Head of caudate nucleus (tissue), 42 donors: ENCODE results near the gene RAD51D.
"Not testable (repeated sequence)": the region's sequence is repeated elsewhere in the genome, so short reads cannot be mapped to it uniquely, and the experiment has no call there.

ENCODE experiments used
- DNase-seq, 42 donors: peaks; one replicate each; pipeline versions ENCODE4 v3.0.0 to v3.0.0-alpha.2; 2020 to 2021; ENCODE audit warnings: mixed read lengths in 7 of 42
- intact Hi-C: fragments of 100-400 bp; cut with DNase I; formaldehyde crosslinking; loops from one replicate; pipeline ENCODE4 v1.15.0; 2022

Gene RAD51D

GRCh38 chr17:35119370-35120165, at the start of gene RAD51D:
RAD51D (minus strand) TSS chr17:35119860; CDS start chr17:35119613, 247 bp downstream.
- intact Hi-C loops: loop anchor here (5.0 kb wide), 3 partner anchors 117 to 702 kb away; no protein-coding TSS in a partner anchor
- peak; percentile 32 to 87 (median 74) for DNase-seq

GRCh38 chr17:35167666-35168065, 48.0 kb upstream of the RAD51D start:
- no peak for DNase-seq
- intact Hi-C loops: no loop called here

DNA sequence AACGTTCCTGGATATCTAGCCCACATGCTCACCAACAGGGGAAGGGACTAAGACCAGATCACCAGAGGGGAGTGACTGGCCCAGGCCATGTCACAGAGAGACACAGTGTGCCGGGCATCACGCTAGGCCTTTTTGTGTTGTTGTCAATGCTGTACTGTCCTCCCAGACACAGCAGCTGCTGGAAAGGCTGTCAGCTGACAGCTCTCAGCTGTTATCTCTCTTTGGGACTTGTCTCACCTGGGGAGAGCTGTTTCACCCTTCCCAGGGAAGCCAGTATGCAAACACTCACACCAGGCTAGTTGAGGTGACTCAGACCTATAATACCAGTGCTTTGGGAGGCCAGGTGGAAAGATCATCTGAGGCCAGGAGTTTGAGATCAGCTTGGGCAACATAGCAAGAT, 47.4 kb upstream of the RAD51D start:
- intact Hi-C loops: no loop called here
- peak in 8 of 42 donors; percentile 11 to 67 (median 30) for DNase-seq

DNA sequence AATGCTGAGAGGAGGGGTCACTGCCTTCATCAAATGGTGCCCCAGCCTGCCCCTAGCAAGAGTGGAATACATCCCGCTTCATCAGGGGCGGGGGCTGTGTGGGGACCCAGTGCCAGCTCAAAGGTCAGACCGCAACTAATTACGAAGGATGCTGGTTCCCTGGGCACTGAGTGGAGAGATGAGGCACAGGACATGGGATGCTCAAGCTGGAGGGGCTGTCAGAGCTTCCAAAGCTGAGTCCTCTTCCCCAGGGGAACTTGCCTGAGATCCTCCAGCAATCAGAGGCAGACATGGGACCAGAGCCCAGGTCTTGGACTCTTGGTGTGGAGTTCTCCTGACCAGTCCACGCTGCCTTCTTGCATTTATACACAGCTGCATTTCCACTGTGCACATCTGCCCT, 46.9 kb upstream of the RAD51D start:
- no peak for DNase-seq
- intact Hi-C loops: no loop called here

DNA sequence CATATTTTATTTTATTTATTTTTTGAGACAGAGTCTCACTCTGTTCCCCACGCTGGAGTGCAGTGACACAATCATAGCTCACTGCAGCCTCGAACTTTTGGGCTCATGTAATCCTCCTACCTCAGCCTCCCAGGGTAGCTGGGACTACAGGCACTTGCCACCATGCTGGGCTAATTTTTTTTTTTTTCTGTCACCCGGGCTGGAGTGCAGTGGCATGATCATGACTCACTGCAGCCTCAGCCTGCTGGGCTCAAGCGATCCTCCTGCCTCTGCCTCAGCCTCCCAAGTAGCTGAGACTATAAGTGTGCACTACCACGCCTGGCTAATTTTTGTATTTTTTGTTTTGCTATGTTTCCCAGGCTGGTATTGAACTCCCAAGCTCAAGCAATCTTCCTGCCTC, 45.1 kb upstream of the RAD51D start:
- intact Hi-C loops: no loop called here
- DNase-seq: no peak

DNA sequence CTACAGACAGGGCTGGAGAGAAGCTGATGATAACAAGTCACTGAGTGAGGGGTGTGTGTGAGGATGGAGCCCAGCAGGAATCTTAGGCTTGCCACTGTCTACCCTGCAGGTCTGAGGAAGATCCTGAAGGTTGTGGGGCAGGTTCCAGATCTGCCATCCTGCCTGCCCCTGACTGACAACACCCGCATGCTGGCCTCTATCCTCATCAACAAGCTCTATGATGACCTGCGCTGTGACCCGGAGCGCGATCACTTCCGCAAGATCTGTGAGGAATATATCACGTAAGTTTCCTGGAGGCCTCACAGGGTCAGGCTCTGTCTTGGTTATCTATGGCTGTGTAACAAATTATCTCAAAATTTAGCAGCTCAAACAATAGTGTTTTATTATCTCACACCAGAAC, 44.2 kb upstream of the RAD51D start:
- no peak for DNase-seq
- intact Hi-C loops: no loop called here

- DNase-seq: no peak
- intact Hi-C loops: no loop called here
Observed at GRCh38 chr17:35162755-35163154, 43.1 kb upstream of the RAD51D start.

DNA sequence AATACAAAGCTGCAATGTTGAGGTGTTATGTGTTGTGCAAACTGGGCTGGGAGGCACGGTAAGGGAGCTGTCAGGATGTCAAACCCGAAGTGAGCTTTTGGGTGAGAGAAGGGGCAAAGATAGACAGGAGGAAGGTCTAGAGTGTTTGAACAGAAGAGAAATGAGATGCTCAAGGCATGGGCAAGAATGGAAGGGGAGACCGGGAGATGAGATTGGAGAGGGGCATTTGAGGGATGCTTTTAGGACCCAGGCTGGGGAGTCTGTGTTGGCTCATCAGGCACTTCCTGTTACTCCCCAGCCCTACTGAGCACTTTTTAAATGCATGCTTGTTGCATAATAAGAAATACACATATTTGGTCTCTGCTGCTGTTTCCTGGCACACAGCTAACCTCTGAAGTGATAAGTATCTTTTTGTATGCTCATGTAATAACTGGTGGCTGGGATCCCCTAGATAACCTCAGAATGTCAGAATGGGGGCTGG, 41.7 kb upstream of the RAD51D start:
- DNase-seq: no peak

GRCh38 chr17:35160354-35161201, 40.9 kb upstream of the RAD51D start:
- intact Hi-C loops: no loop called here
- no peak for DNase-seq

More for the DNA sequence above, 41.7 kb upstream of the RAD51D start:
- intact Hi-C loops: no loop called here

- intact Hi-C loops: no loop called here
- DNase-seq: no peak
Observed at GRCh38 chr17:35159940-35160339, 40.3 kb upstream of the RAD51D start.

- no peak for DNase-seq
- intact Hi-C loops: no loop called here
Observed at GRCh38 chr17:35155246-35155645, 35.6 kb upstream of the RAD51D start.

- DNase-seq: no peak
- intact Hi-C loops: no loop called here
Observed at GRCh38 chr17:35154196-35155165, 34.8 kb upstream of the RAD51D start.

DNA sequence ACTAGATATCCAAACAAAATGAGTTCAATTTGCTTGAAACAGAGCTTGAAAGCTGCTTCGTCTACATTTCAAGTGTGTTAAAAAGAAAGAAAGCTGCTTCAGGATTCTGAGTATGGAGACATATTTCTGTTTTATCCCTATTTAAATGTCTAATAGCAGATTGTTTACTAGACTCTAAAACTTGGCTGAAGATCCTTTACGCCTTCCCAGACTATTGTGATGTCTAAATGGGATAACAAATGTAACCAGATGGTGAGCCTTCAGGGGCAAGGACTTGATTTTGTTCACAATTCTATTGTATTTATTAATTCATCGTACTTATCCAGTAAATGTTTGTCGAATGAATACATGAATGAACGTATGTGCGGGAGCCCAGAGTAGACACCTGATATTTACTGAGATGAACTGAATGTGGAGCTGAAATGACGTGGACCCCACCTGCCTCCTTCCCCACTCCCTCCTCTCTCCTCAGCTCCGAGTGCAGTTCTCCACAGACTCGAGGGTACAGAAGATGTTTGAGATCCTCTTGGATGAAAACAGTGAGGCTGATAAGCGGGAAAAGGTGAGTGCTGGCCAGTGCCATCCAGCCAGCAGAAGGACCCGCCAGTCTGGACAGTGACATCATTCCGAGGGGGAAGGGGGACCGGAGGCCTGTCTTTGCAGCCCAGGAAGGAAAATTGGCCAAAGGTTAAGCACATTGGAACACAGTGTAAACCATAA, 32.9 kb upstream of the RAD51D start:
- intact Hi-C loops: no loop called here
- DNase-seq: no peak

- DNase-seq, intact Hi-C loops: not testable (repeated sequence)
Observed at GRCh38 chr17:35151080-35151479, 31.4 kb upstream of the RAD51D start.

GRCh38 chr17:35149941-35150340, 30.3 kb upstream of the RAD51D start:
- intact Hi-C loops: no loop called here

GRCh38 chr17:35148144-35148543, 28.5 kb upstream of the RAD51D start:
- intact Hi-C loops: no loop called here
- no peak for DNase-seq

More at GRCh38 chr17:35149941-35150340, 30.3 kb upstream of the RAD51D start:
- no peak for DNase-seq

GRCh38 chr17:35147375-35147905, 27.8 kb upstream of the RAD51D start, which contains the start of gene UNC45B:
UNC45B (plus strand) TSS chr17:35147817; CDS start chr17:35148264, 447 bp downstream.
- intact Hi-C loops: no loop called here
- DNase-seq: no peak
